H1 (cell line): ENCODE results near the gene HS1BP3. TPM values are rescaled to one million over a fixed set of nuclear protein-coding genes. Genes with fewer than 3 reads are reported as not detected.

Experiments
- CTCF ChIA-PET: fragments of 300-600 bp; sonication (Branson Sonifier 250); formaldehyde crosslinking; loops from one replicate; lab custom pipeline; 2021; ENCODE audit not compliant: partially characterized antibody; lab: Charles Lee
- POLR2A ChIA-PET: fragments of 300-600 bp; sonication (Branson Sonifier 250); formaldehyde crosslinking; loops from one replicate; lab custom pipeline; 2021; ENCODE audit warnings: inconsistent platforms; ENCODE audit not compliant: partially characterized antibody; lab: Charles Lee
- DNase-seq, 2 experiments: peaks; one replicate each; pipeline versions ENCODE4 v3.0.0 to v3.0.0-alpha.2; 2010 to 2022; ENCODE audit warnings: low spot score in 2 of 2, low read depth in 1 of 2, mixed read lengths in 1 of 2
- FAIRE-seq: peaks from 2 replicates; lab custom pipeline; 2011; peaks lifted over from hg19 to GRCh38; lab: Jason Lieb, UNC
- H2AFZ ChIP-seq: 2 replicates; pipeline ENCODE4 v1.8.1; 2012; ENCODE audit warnings: low read length, inconsistent platforms
- H2AK5ac ChIP-seq: 2 replicates; pipeline ENCODE4 v1.6.1; 2013; ENCODE audit warnings: low read depth, low read length
- H2BK120ac ChIP-seq: replicated peaks from 2 replicates; pipeline ENCODE3; 2013; ENCODE audit warnings: low read depth, low read length, inconsistent platforms
- H2BK12ac ChIP-seq: 2 replicates; pipeline ENCODE4 v1.6.1; 2013; ENCODE audit warnings: low read depth, low read length
- H2BK15ac ChIP-seq: 2 replicates; pipeline ENCODE4 v1.6.1; 2013; ENCODE audit warnings: low read length
- H2BK20ac ChIP-seq: 2 replicates; pipeline ENCODE4 v1.6.1; 2013; ENCODE audit warnings: low read length
- H2BK5ac ChIP-seq: 2 replicates; pipeline ENCODE4 v1.6.1; 2013; ENCODE audit warnings: low read depth, low read length
- H3K14ac ChIP-seq: 2 replicates; pipeline ENCODE4 v1.6.1; 2013; ENCODE audit warnings: inconsistent platforms; ENCODE audit not compliant: insufficient read length
- H3K18ac ChIP-seq: 2 replicates; pipeline ENCODE4 v1.6.1; 2013; ENCODE audit warnings: low read length; ENCODE audit errors: extremely low read depth
- H3K23ac ChIP-seq: 2 replicates; pipeline ENCODE4 v1.6.1; 2013; ENCODE audit warnings: inconsistent platforms; ENCODE audit not compliant: insufficient read length
- H3K23me2 ChIP-seq: 2 replicates; pipeline ENCODE4 v1.6.1; 2013; ENCODE audit warnings: low read depth, low read length
- H3K27ac ChIP-seq: 2 replicates; pipeline ENCODE4 v1.6.1; 2011; ENCODE audit warnings: low read depth, low read length, inconsistent platforms
- H3K27me3 ChIP-seq, 4 experiments: replicated peaks in 1 of 4; 1 replicate in 1 of 4; 2 replicates in 3 of 4; pipeline versions ENCODE4 v1.6.1 to v1.8.1; 2011 to 2013; ENCODE audit warnings: low read length in 3 of 4, mild to moderate bottlenecking in 3 of 4, inconsistent platforms in 2 of 4, mixed read lengths in 2 of 4, moderate library complexity in 1 of 4; ENCODE audit not compliant: control insufficient read depth in 3 of 4, insufficient read depth in 3 of 4; ENCODE audit errors: extremely low read depth in 1 of 4
- H3K36me3 ChIP-seq, 4 experiments: 2 replicates each; pipeline versions ENCODE4 v1.6.1 to v1.8.1; 2011 to 2013; ENCODE audit warnings: mild to moderate bottlenecking in 4 of 4, low read length in 3 of 4, moderate library complexity in 2 of 4, control low read depth in 1 of 4, inconsistent platforms in 1 of 4; ENCODE audit not compliant: insufficient read depth in 4 of 4, control insufficient read depth in 2 of 4
- H3K4ac ChIP-seq: replicated peaks from 2 replicates; pipeline ENCODE3; 2013; ENCODE audit warnings: low read length, low read depth, mixed read lengths, inconsistent platforms; ENCODE audit not compliant: insufficient read length
- H3K4me1 ChIP-seq, 4 experiments: replicated peaks in 1 of 4; 1 replicate in 1 of 4; 2 replicates in 3 of 4; pipeline versions ENCODE4 v1.6.1 to v1.8.1; 2011 to 2013; ENCODE audit warnings: low read length in 3 of 4, inconsistent platforms in 2 of 4, mixed read lengths in 1 of 4; ENCODE audit not compliant: insufficient read depth in 4 of 4, control insufficient read depth in 3 of 4
- H3K4me2 ChIP-seq, 2 experiments: 2 replicates each; pipeline versions ENCODE4 v1.6.1 to v1.8.1; 2011 to 2013; ENCODE audit warnings: low read depth in 2 of 2, low read length in 2 of 2, control low read depth in 1 of 2, inconsistent platforms in 1 of 2, mild to moderate bottlenecking in 1 of 2; ENCODE audit not compliant: insufficient read depth in 1 of 2
- H3K4me3 ChIP-seq, 4 experiments: fragments of 200-600, 300-600 bp in 1 of 4; sonication (generic), shearing (Covaris generic), sonication (Bioruptor Twin) in 1 of 4; 2 replicates each; pipeline versions ENCODE4 v1.5.1 to v1.8.1; 2011 to 2016; ENCODE audit warnings: low read length in 4 of 4, low read depth in 3 of 4, control low read depth in 2 of 4, inconsistent platforms in 2 of 4, mild to moderate bottlenecking in 2 of 4, mixed read lengths in 1 of 4, moderate library complexity in 1 of 4; ENCODE audit not compliant: insufficient read depth in 2 of 4; ENCODE audit errors: extremely low read depth in 1 of 4
- H3K56ac ChIP-seq: replicated peaks from 2 replicates; pipeline ENCODE3; 2013; ENCODE audit warnings: low read depth, mild to moderate bottlenecking, mixed read lengths, low read length, inconsistent platforms; ENCODE audit not compliant: insufficient read length
- H3K79me1 ChIP-seq: 2 replicates; pipeline ENCODE4 v1.6.1; 2013; ENCODE audit warnings: low read depth, low read length, control low read depth
- H3K79me2 ChIP-seq, 2 experiments: 2 replicates each; pipeline versions ENCODE4 v1.6.1 to v1.8.1; 2012 to 2013; ENCODE audit warnings: low read length in 2 of 2, mild to moderate bottlenecking in 2 of 2, inconsistent platforms in 1 of 2; ENCODE audit not compliant: insufficient read depth in 2 of 2, control insufficient read depth in 1 of 2
- H3K9ac ChIP-seq, 4 experiments: replicated peaks in 1 of 4; 1 replicate in 1 of 4; 2 replicates in 3 of 4; pipeline versions ENCODE4 v1.6.1 to v1.8.1; 2011 to 2013; ENCODE audit warnings: low read depth in 3 of 4, low read length in 3 of 4, control low read depth in 2 of 4, mild to moderate bottlenecking in 2 of 4, moderate library complexity in 2 of 4, inconsistent platforms in 1 of 4; ENCODE audit errors: extremely low read depth in 1 of 4
- H3K9me3 ChIP-seq, 2 experiments: 2 replicates each; pipeline versions ENCODE4 v1.6.1 to v1.8.1; 2012 to 2013; ENCODE audit warnings: mild to moderate bottlenecking in 2 of 2, moderate library complexity in 2 of 2, control low read depth in 1 of 2, inconsistent platforms in 1 of 2, low read depth in 1 of 2, low read length in 1 of 2, mixed read lengths in 1 of 2; ENCODE audit not compliant: insufficient read depth in 2 of 2
- H4K20me1 ChIP-seq, 2 experiments: replicated peaks in 1 of 2; 2 replicates each; pipeline versions ENCODE3 to v1.8.1; 2011 to 2013; ENCODE audit warnings: inconsistent platforms in 2 of 2, low read length in 2 of 2, mild to moderate bottlenecking in 1 of 2; ENCODE audit not compliant: insufficient read depth in 2 of 2, control insufficient read depth in 1 of 2
- H4K5ac ChIP-seq: 2 replicates; pipeline ENCODE4 v1.6.1; 2013; ENCODE audit warnings: low read length, low read depth, mixed read lengths, inconsistent platforms; ENCODE audit not compliant: insufficient read length
- H4K8ac ChIP-seq: 2 replicates; pipeline ENCODE4 v1.8.0; 2013; ENCODE audit warnings: mild to moderate bottlenecking, moderate library complexity, low read length, inconsistent platforms; ENCODE audit not compliant: insufficient read depth; ENCODE audit errors: extremely low read depth
- H4K91ac ChIP-seq: replicated peaks from 2 replicates; pipeline ENCODE3; 2013; ENCODE audit warnings: low read length, mixed read lengths, inconsistent platforms; ENCODE audit not compliant: insufficient read length
- ATF3 ChIP-seq: IDR thresholded peaks from 2 replicates; pipeline ENCODE4 v1.6.1; 2011; ENCODE audit warnings: low read depth, mild to moderate bottlenecking, low read length; ENCODE audit not compliant: insufficient read depth
- CBX5 ChIP-seq: fragments of 300-800, 300-1000 bp; sonication (generic); IDR thresholded peaks from 2 replicates; pipeline ENCODE4 v1.7.1; 2016; ENCODE audit warnings: antibody characterized with exemption, low read length, low read depth
- CTBP2 ChIP-seq: IDR thresholded peaks from 2 replicates; pipeline ENCODE4 v1.7.0; 2011; ENCODE audit warnings: borderline replicate concordance, mild to moderate bottlenecking, moderate library complexity, mixed read lengths, low read length; ENCODE audit not compliant: insufficient read depth, insufficient read length
- EZH2 ChIP-seq: fragments of 200-600 bp; sonication (generic); IDR thresholded peaks from 2 replicates; pipeline ENCODE4 v1.7.1; 2012; ENCODE audit warnings: low read depth, mild to moderate bottlenecking, moderate library complexity, low read length, inconsistent platforms; ENCODE audit not compliant: severe bottlenecking
- NANOG ChIP-seq: IDR thresholded peaks from 2 replicates; pipeline ENCODE4 v1.6.1; 2011; ENCODE audit warnings: low read length, low read depth, mild to moderate bottlenecking, inconsistent platforms; ENCODE audit not compliant: insufficient read depth, poor library complexity, severe bottlenecking
- RAD21 ChIP-seq, 2 experiments: IDR thresholded peaks in 1 of 2; conservative IDR thresholded peaks in 1 of 2; 2 replicates each; pipeline ENCODE4 v1.6.1; 2011; ENCODE audit warnings: low read depth in 2 of 2, low read length in 2 of 2, improper control_type of control experiment in 1 of 2, inconsistent platforms in 1 of 2, mild to moderate bottlenecking in 1 of 2, moderate library complexity in 1 of 2
- RNF2 ChIP-seq: fragments of 200-900, 300-1000 bp; sonication (generic); IDR thresholded peaks from 2 replicates; pipeline ENCODE4 v1.7.1; 2016; ENCODE audit warnings: borderline replicate concordance, low read depth, mild to moderate bottlenecking, antibody characterized with exemption, low read length; ENCODE audit not compliant: poor library complexity, severe bottlenecking; ENCODE audit errors: missing control alignments
- WGBS, 2 experiments: shearing (Covaris generic) in 1 of 2; methylation state at CpG; one replicate each; pipeline versions ENCODE4 v1.1.6 to v1.1.7; 2013 to 2015; ENCODE audit warnings: low lambda C conversion rate in 2 of 2, mixed read lengths in 2 of 2, inconsistent platforms in 1 of 2, low coverage in 1 of 2, missing lambda C conversion rate in 1 of 2; ENCODE audit not compliant: insufficient replicate concordance in 2 of 2, insufficient coverage in 1 of 2, insufficient read length in 1 of 2; ENCODE audit errors: extremely low coverage in 1 of 2, missing lambda C conversion rate in 1 of 2; 5-methylcytosine and 5-hydroxymethylcytosine counted together
- polyA plus RNA-seq, 7 experiments: library from polyadenylated mRNA; depleted of rRNA in 3 of 7; stranded (reverse) in 5 of 7; unstranded in 2 of 7; fragments of >200 nt in 5 of 7; fragments of 200-250 nt in 2 of 7; gene quantifications; 1 replicate in 5 of 7; 2 replicates in 1 of 7; 4 replicates in 1 of 7; pipeline versions ENCODE4 v1.2.1 to v1.2.3, GENCODE V29; 2011 to 2013; ENCODE audit warnings: missing spikeins in 2 of 7, mixed read lengths in 2 of 7
- total RNA-seq: library from RNA; stranded (reverse); fragmentation: NEBNext Ultra II Directional; extraction: Animal tissue kit (Norgen Biotek cat#: 25700); gene quantifications from 2 replicates; pipeline ENCODE4 v1.2.1, GENCODE V29; 2021

The HS1BP3 gene
- total and polyA plus RNA-seq, 2 of the 8 experiments (the other 6 are each of a cell fraction or from before 2014, with no cell fraction given): 11.1 to 11.3 TPM

GRCh38 chr2:20612925-20613916 lies 37.7 kb downstream of the HS1BP3 start:
- H2AFZ ChIP-seq: no peak overlapping the region
- CTCF ChIA-PET: interaction anchor here (0.8 to 7.8 kb wide), 13 partner anchors 11 to 202 kb away, joined by 3 to 116 read pairs (median 5); no protein-coding TSS in a partner anchor
- TF ChIP-seq RAD21 (IDR thresholded peaks at IDR 0.05 in 1 of 2, conservative IDR thresholded peaks at IDR 0.05 in 1 of 2; ENCODE audit: low read depth in 2 of 2, low read length in 2 of 2) (no peak), RNF2 (no peak), ATF3 (no peak), NANOG (no peak), CTBP2 (no peak), EZH2 (no peak), CBX5 (no peak)

More at GRCh38 chr2:20612925-20613916, 37.7 kb downstream of the HS1BP3 start:
- H3K4me1 ChIP-seq: peaks cover 0 to 20% (median 14%) of the 10 kb centered on the region in 4 experiments; a peak in 6 of 7 replicates
- 0 out of 2 replicates have a peak overlapping the region, but pooled peaks have one; percentile 50 for H2BK12ac ChIP-seq
- no peak overlapping the region for H2BK5ac ChIP-seq
- H3K27ac ChIP-seq: no peak overlapping the region
- H3K56ac ChIP-seq: no peak overlapping the region
- peak overlapping the region; percentile 57 for H4K8ac ChIP-seq
- H3K79me2 ChIP-seq: no peaks in the 10 kb centered on the region
- POLR2A ChIA-PET: interaction anchor here (0.6 to 3.4 kb wide), 5 partner anchors 89 to 249 kb away, joined by 3 to 18 read pairs (median 3); partner anchors contain the start of gene RHOB
- H3K79me1 ChIP-seq: no peaks in the 10 kb centered on the region
- H2BK20ac ChIP-seq: no peak overlapping the region
- no peak overlapping the region for H4K5ac ChIP-seq
- peaks cover 0 to 2% of the 10 kb centered on the region in 2 experiments for H4K20me1 ChIP-seq
- peak overlapping the region; percentile 74 for H2BK120ac ChIP-seq
- H2BK15ac ChIP-seq: no peak overlapping the region; the same call in 1 of the 2 replicates
- H3K23ac ChIP-seq: no peak overlapping the region
- H3K9ac ChIP-seq: no peak overlapping the region
- H3K9me3 ChIP-seq: no peaks in the 10 kb centered on the region
- no peaks in the 10 kb centered on the region for H3K23me2 ChIP-seq
- H3K14ac ChIP-seq: no peak overlapping the region
- H3K36me3 ChIP-seq: no peaks in the 10 kb centered on the region; a peak in 1 of 8 replicates
- H3K4me2 ChIP-seq: no peak overlapping the region
- no peak overlapping the region for H3K4me3 ChIP-seq
- H4K91ac ChIP-seq: peak overlapping the region; percentile 30
- no peak overlapping the region for H2AK5ac ChIP-seq
- H3K4ac ChIP-seq: no peak overlapping the region
- H3K27me3 ChIP-seq: no peaks in the 10 kb centered on the region; a peak in 1 of 7 replicates
- no peak overlapping the region for H3K18ac ChIP-seq
- FAIRE-seq (no peak), DNase-seq (no peak)
- WGBS, 2 experiments: 78% methylated on average over 17 of the region's 17 CpGs; no CpG with 5 or more reads in 1 of the 2 experiments
